ENCODE measurements around the gene FILIP1.
A peak's percentile ranks its signal among the peaks of the same experiment; 100 is the strongest.

Gene FILIP1

GRCh38 chr6:75492386-75493153 lies 1.0 kb downstream of the FILIP1 start:
- no peak for DNase-seq (ENCODE audit: low spot score)

GRCh38 chr6:75491291-75491690 lies 2.3 kb downstream of the FILIP1 start:
- DNase-seq (ENCODE audit: low spot score): no peak

GRCh38 chr6:75490706-75491105 lies 2.9 kb downstream of the FILIP1 start:
- no peak for DNase-seq (ENCODE audit: low spot score)

GRCh38 chr6:75489025-75489424 lies 4.6 kb downstream of the FILIP1 start:
- no peak for DNase-seq (ENCODE audit: low spot score)

- DNase-seq (ENCODE audit: low spot score): peak; percentile 13
Observed at GRCh38 chr6:75488033-75488432, 5.6 kb downstream of the FILIP1 start.

GRCh38 chr6:75486850-75487518 lies 6.6 kb downstream of the FILIP1 start:
- no peak for DNase-seq (ENCODE audit: low spot score)

GRCh38 chr6:75484535-75484934 lies 9.1 kb downstream of the FILIP1 start:
- no peak for DNase-seq (ENCODE audit: low spot score)

GRCh38 chr6:75483136-75483952 lies 10.3 kb downstream of the FILIP1 start:
- DNase-seq (ENCODE audit: low spot score): no peak

GRCh38 chr6:75481936-75482593 lies 11.5 kb downstream of the FILIP1 start:
- peak; percentile 62 for DNase-seq (ENCODE audit: low spot score)

- no peak for DNase-seq (ENCODE audit: low spot score)
Observed at GRCh38 chr6:75481394-75481793, 12.2 kb downstream of the FILIP1 start.

GRCh38 chr6:75480425-75480824 lies 13.2 kb downstream of the FILIP1 start:
- DNase-seq (ENCODE audit: low spot score): no peak

- DNase-seq (ENCODE audit: low spot score): no peak
Observed at GRCh38 chr6:75479712-75480111, 13.9 kb downstream of the FILIP1 start.

GRCh38 chr6:75478929-75479328 lies 14.7 kb downstream of the FILIP1 start:
- no peak for DNase-seq (ENCODE audit: low spot score)

- no peak for DNase-seq (ENCODE audit: low spot score)
Observed at GRCh38 chr6:75472885-75473284, 20.7 kb downstream of the FILIP1 start.

- DNase-seq (ENCODE audit: low spot score): no peak
Observed at GRCh38 chr6:75467966-75468365, 25.6 kb downstream of the FILIP1 start.

- DNase-seq (ENCODE audit: low spot score): no peak
Observed at GRCh38 chr6:75467284-75467683, 26.3 kb downstream of the FILIP1 start.

- DNase-seq (ENCODE audit: low spot score): no peak
Observed at GRCh38 chr6:75466636-75467035, 27.0 kb downstream of the FILIP1 start.

GRCh38 chr6:75463908-75464307 lies 29.7 kb downstream of the FILIP1 start:
- DNase-seq (ENCODE audit: low spot score): no peak

GRCh38 chr6:75463061-75463460 lies 30.5 kb downstream of the FILIP1 start:
- DNase-seq (ENCODE audit: low spot score): no peak

- DNase-seq (ENCODE audit: low spot score): peak; percentile 11
Observed at GRCh38 chr6:75460681-75461080, 32.9 kb downstream of the FILIP1 start.

GRCh38 chr6:75458895-75459294 lies 34.7 kb downstream of the FILIP1 start:
- DNase-seq (ENCODE audit: low spot score): peak; percentile 63

- no peak for DNase-seq (ENCODE audit: low spot score)
Observed at GRCh38 chr6:75450903-75451302, 42.7 kb downstream of the FILIP1 start.
